ENCODE measurements around the gene MCRIP1.

Gene MCRIP1

GRCh38 chr17:81804559-81805399, 28.3 kb downstream of the MCRIP1 start:
- no peak for DNase-seq (ENCODE audit: low read depth, low spot score)

- no peak for DNase-seq (ENCODE audit: low read depth, low spot score)
These were observed 29.1 kb downstream of the MCRIP1 start, which contains the start of gene GCGR for GRCh38 chr17:81803728-81804558. TSS of gene GCGR (plus strand) at chr17:81804150. CDS start at chr17:81809019, 4,869 bp downstream.

- no peak for DNase-seq (ENCODE audit: low read depth, low spot score)
These were observed 30.0 kb downstream of the MCRIP1 start for GRCh38 chr17:81802856-81803643.

GRCh38 chr17:81802048-81802758, 30.9 kb downstream of the MCRIP1 start:
- DNase-seq (ENCODE audit: low read depth, low spot score), result no peak

DNA sequence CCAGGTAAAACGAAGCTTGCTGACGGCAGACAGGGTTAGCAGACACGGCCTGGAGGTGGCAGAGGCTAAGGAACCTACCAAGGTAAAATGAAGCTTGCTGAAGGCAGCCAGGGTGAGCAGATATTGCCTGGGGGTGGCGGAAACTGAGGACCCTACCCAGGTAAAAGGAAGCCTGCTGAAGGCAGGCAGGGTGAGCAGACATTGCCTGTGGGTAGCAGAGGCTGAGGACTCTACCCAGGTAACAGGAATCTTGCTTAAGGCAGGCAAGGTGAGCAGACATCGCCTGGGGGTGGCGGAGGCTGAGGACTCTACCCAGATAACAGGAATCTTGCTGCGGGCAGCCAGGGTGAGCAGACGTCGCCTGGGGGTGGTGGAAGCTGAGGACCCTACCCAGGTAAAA, 31.8 kb downstream of the MCRIP1 start:
- DNase-seq (ENCODE audit: low read depth, low spot score), result no peak

- DNase-seq (ENCODE audit: low read depth, low spot score), result no peak
These were observed 38.6 kb downstream of the MCRIP1 start for GRCh38 chr17:81794509-81794908.

DNA sequence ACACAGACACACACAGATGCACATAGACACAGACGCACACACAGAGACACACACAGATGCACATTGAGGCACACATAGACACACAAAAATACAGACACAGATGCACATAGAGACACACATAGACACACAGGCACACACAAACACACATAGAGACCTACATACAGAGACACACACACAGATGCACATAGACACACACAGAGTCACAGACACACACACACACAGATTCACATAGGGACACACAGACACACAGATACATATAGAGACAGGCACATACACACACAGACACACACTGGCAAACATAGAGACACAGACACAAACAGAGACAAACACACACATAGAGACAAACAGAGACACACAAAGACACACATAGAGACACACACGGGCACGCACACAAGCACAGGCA, 39.0 kb downstream of the MCRIP1 start:
- no peak for DNase-seq (ENCODE audit: low read depth, low spot score)

DNA sequence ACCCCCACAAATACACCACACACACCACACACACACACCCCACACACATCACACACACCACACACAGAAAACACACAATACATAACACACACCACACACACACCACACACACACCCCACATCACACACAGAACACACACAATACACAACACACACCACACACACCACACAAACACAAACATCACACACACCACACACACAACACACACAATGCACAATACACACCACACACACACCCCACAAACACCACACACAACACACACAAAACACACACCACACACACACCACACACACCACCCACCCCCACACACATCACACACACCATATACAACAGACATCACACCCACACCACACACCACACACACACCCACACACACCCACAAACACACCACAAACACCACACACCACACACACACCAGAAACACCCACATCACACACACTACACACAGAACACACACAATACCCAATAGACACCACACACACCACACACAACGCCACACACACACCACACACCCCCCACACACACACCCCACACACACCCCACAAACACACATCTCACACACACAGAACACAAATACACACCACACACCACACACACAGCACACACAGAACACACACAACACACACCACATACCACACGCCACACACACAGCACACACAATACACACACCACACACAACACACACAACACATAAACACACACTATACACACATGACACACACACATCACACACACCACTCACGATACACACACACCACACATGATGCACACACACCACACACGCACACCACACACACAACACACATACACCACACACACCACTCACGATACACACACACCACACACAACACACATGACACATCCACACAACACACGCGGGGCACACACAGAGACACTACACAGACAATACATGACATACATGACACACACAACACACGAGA, 40.1 kb downstream of the MCRIP1 start:
- DNase-seq (ENCODE audit: low read depth, low spot score), result no peak

Measured in smooth muscle cell of the brain vasculature (primary cell).